ENCODE results near the gene MTMR3. TPM values are rescaled to one million over a fixed set of nuclear protein-coding genes. Genes with fewer than 3 reads are reported as not detected.
A peak's percentile ranks its signal among the peaks of the same experiment; 100 is the strongest.

Gene MTMR3
- total RNA-seq, 1 donor from 2014 or later = 31.3 TPM

GRCh38 chr22:30030329-30030728 is 147.4 kb downstream of the MTMR3 start:
- ATAC-seq = no peak

GRCh38 chr22:30031328-30031727 is 148.4 kb downstream of the MTMR3 start:
- ATAC-seq = no peak

GRCh38 chr22:30031764-30032455 is 148.9 kb downstream of the MTMR3 start:
- ATAC-seq = no peak

- ATAC-seq = no peak
These were observed 150.2 kb downstream of the MTMR3 start for GRCh38 chr22:30033137-30033536.

- ATAC-seq = no peak
These were observed 150.9 kb downstream of the MTMR3 start for GRCh38 chr22:30033901-30034300.

GRCh38 chr22:30036656-30037055 is 153.7 kb downstream of the MTMR3 start:
- peak; percentile 77 for ATAC-seq

GRCh38 chr22:30038219-30038618 is 155.2 kb downstream of the MTMR3 start:
- peak; percentile 73 for ATAC-seq

- no peak for ATAC-seq
These were observed 157.7 kb downstream of the MTMR3 start for GRCh38 chr22:30040499-30041260.

- no peak for ATAC-seq
These were observed 158.5 kb downstream of the MTMR3 start for GRCh38 chr22:30041475-30041874.

- no peak for ATAC-seq
These were observed 158.9 kb downstream of the MTMR3 start for GRCh38 chr22:30041881-30042280.

- ATAC-seq = no peak
These were observed 160.2 kb downstream of the MTMR3 start for GRCh38 chr22:30043161-30043560.

GRCh38 chr22:30044369-30044768 is 161.4 kb downstream of the MTMR3 start:
- ATAC-seq = peak; percentile 63

GRCh38 chr22:30044881-30045493 is 162.0 kb downstream of the MTMR3 start:
- no peak for ATAC-seq

- ATAC-seq = no peak
These were observed 162.5 kb downstream of the MTMR3 start for GRCh38 chr22:30045494-30045887.

- ATAC-seq = no peak
These were observed 163.1 kb downstream of the MTMR3 start for GRCh38 chr22:30045901-30046715.

GRCh38 chr22:30046716-30047363 is 163.9 kb downstream of the MTMR3 start:
- no peak for ATAC-seq

- ATAC-seq = no peak
These were observed 164.4 kb downstream of the MTMR3 start for GRCh38 chr22:30047364-30047738.

- ATAC-seq = no peak
These were observed 165.7 kb downstream of the MTMR3 start for GRCh38 chr22:30048681-30049080.

- ATAC-seq = no peak
These were observed 171.2 kb downstream of the MTMR3 start for GRCh38 chr22:30054067-30054763.

- ATAC-seq = no peak
These were observed 171.7 kb downstream of the MTMR3 start for GRCh38 chr22:30054764-30055069.

GRCh38 chr22:30056015-30056414 is 173.0 kb downstream of the MTMR3 start:
- ATAC-seq = no peak

GRCh38 chr22:30057375-30057774 is 174.4 kb downstream of the MTMR3 start:
- no peak for ATAC-seq
